K562 (cell line): Measurements from ENCODE around the gene APOLD1. TPM values are rescaled to one million over a fixed set of nuclear protein-coding genes. Genes with fewer than 3 reads are reported as not detected.

Experiments used
- ZBTB43 ChIP-seq: sonication (generic); formaldehyde crosslinking; IDR thresholded peaks from 2 replicates; pipeline ENCODE4 v1.8.0; 2023; ENCODE audit warnings: mild to moderate bottlenecking, missing genetic modification reagents
- polyA plus RNA-seq, 8 experiments: library from polyadenylated mRNA; depleted of rRNA in 4 of 8; stranded (reverse) in 5 of 8; unstranded in 3 of 8; fragments of >200 nt; fragmentation: Nextera tagmentation in 2 of 8; fragmentation: Illumina TruSeq in 1 of 8; extraction: Ambion mirVana in 2 of 8; extraction: Trizol in 1 of 8; gene quantifications; 2 replicates each; pipeline versions ENCODE4 v1.2.1 to v1.2.3, GENCODE V29; 2011 to 2014; ENCODE audit warnings: inconsistent platforms in 1 of 8, missing spikeins in 1 of 8
- total RNA-seq, 7 experiments: library from RNA; depleted of rRNA in 6 of 7; stranded (reverse); fragments of >200 nt in 6 of 7; fragmentation: Illumina TruSeq in 2 of 7; extraction: Trizol in 2 of 7; gene quantifications; 2 replicates each; pipeline versions ENCODE4 v1.2.1 to v1.2.3, GENCODE V29; 2011 to 2021; ENCODE audit warnings: low replicate concordance in 1 of 7
- TF ChIP-seq, protein P1 (sequence below): fragments of 450-650 bp; IDR thresholded peaks from 2 replicates; pipeline ENCODE4 v1.6.1; 2018; ENCODE audit not compliant: partially characterized antibody

Gene APOLD1
- total and polyA plus RNA-seq, 9 of the 15 experiments (the other 6 are each of a cell fraction or from before 2014, with no cell fraction given) = 0.28 to 1.1 (median 0.61) TPM

GRCh38 chr12:12812618-12813119 lies 27.2 kb downstream of the APOLD1 start (continued):
- TF ChIP-seq, protein P1, sequence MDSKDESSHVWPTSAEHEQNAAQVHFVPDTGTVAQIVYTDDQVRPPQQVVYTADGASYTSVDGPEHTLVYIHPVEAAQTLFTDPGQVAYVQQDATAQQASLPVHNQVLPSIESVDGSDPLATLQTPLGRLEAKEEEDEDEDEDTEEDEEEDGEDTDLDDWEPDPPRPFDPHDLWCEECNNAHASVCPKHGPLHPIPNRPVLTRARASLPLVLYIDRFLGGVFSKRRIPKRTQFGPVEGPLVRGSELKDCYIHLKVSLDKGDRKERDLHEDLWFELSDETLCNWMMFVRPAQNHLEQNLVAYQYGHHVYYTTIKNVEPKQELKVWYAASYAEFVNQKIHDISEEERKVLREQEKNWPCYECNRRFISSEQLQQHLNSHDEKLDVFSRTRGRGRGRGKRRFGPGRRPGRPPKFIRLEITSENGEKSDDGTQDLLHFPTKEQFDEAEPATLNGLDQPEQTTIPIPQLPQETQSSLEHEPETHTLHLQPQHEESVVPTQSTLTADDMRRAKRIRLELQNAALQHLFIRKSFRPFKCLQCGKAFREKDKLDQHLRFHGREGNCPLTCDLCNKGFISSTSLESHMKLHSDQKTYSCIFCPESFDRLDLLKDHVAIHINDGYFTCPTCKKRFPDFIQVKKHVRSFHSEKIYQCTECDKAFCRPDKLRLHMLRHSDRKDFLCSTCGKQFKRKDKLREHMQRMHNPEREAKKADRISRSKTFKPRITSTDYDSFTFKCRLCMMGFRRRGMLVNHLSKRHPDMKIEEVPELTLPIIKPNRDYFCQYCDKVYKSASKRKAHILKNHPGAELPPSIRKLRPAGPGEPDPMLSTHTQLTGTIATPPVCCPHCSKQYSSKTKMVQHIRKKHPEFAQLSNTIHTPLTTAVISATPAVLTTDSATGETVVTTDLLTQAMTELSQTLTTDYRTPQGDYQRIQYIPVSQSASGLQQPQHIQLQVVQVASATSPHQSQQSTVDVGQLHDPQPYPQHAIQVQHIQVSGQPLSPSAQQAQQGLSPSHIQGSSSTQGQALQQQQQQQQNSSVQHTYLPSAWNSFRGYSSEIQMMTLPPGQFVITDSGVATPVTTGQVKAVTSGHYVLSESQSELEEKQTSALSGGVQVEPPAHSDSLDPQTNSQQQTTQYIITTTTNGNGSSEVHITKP = peak; percentile 24
- TF ChIP-seq ZBTB43 (CRISPR knock-in tag) = no peak
